Mesenchymal stem cell (in vitro differentiated cells and primary cell): ENCODE results near the gene TOM1L2.

Experiments
- DNase-seq: peaks from one replicate; pipeline ENCODE4 v3.0.0-alpha.2; 2013
- H2AFZ ChIP-seq: one replicate; pipeline ENCODE4 v1.6.1; 2013; ENCODE audit warnings: low read depth, mild to moderate bottlenecking, control low read depth, inconsistent platforms, low read length, moderate library complexity
- H2AK5ac ChIP-seq: 2 replicates; pipeline ENCODE4 v1.6.1; 2013; ENCODE audit warnings: low read length, moderate library complexity, mild to moderate bottlenecking, inconsistent platforms; ENCODE audit not compliant: severe bottlenecking
- H2BK120ac ChIP-seq: one replicate; pipeline ENCODE4 v1.6.1; 2013; ENCODE audit warnings: low read depth, mild to moderate bottlenecking, inconsistent platforms, low read length, moderate library complexity
- H2BK12ac ChIP-seq, 2 experiments: one replicate each; pipeline ENCODE4 v1.6.1; 2013; ENCODE audit warnings: inconsistent platforms in 2 of 2, low read length in 2 of 2, mild to moderate bottlenecking in 2 of 2, moderate library complexity in 2 of 2, control low read depth in 1 of 2
- H2BK15ac ChIP-seq: one replicate; pipeline ENCODE4 v1.6.1; 2013; ENCODE audit warnings: mild to moderate bottlenecking, low read depth, inconsistent platforms; ENCODE audit not compliant: poor library complexity, severe bottlenecking
- H2BK5ac ChIP-seq: 2 replicates; pipeline ENCODE4 v1.6.1; 2013; ENCODE audit warnings: low read depth, mild to moderate bottlenecking, low read length, control low read depth, inconsistent platforms; ENCODE audit not compliant: poor library complexity, severe bottlenecking
- H3K14ac ChIP-seq, 2 experiments: one replicate each; pipeline ENCODE4 v1.6.1; 2013; ENCODE audit warnings: inconsistent platforms in 2 of 2, low read length in 2 of 2, control low read depth in 1 of 2, mild to moderate bottlenecking in 1 of 2, moderate library complexity in 1 of 2
- H3K18ac ChIP-seq, 2 experiments: one replicate each; pipeline ENCODE4 v1.6.1; 2013; ENCODE audit warnings: inconsistent platforms in 2 of 2, low read length in 2 of 2, control low read depth in 1 of 2, low read depth in 1 of 2, mild to moderate bottlenecking in 1 of 2
- H3K23ac ChIP-seq, 2 experiments: one replicate each; pipeline ENCODE4 v1.6.1; 2013; ENCODE audit warnings: inconsistent platforms in 2 of 2, low read length in 2 of 2, mild to moderate bottlenecking in 2 of 2, moderate library complexity in 2 of 2, control low read depth in 1 of 2
- H3K27ac ChIP-seq: 2 replicates; pipeline ENCODE4 v1.5.1; 2013; ENCODE audit warnings: mild to moderate bottlenecking, moderate library complexity, low read length, control low read depth, inconsistent platforms; ENCODE audit not compliant: poor library complexity, severe bottlenecking
- H3K27me3 ChIP-seq, 2 experiments: 2 replicates each; pipeline versions ENCODE4 v1.6.1 to v1.7.0; 2013; ENCODE audit warnings: low read length in 2 of 2, mild to moderate bottlenecking in 2 of 2, moderate library complexity in 2 of 2, control low read depth in 1 of 2, inconsistent platforms in 1 of 2; ENCODE audit not compliant: control insufficient read depth in 1 of 2, insufficient read depth in 1 of 2
- H3K36me3 ChIP-seq, 2 experiments: 2 replicates each; pipeline versions ENCODE4 v1.6.1 to v1.7.0; 2013; ENCODE audit warnings: low read length in 2 of 2, control low read depth in 1 of 2, inconsistent platforms in 1 of 2, low read depth in 1 of 2, mild to moderate bottlenecking in 1 of 2; ENCODE audit not compliant: insufficient read depth in 2 of 2, control insufficient read depth in 1 of 2
- H3K4ac ChIP-seq, 2 experiments: one replicate each; pipeline ENCODE4 v1.6.1; 2013; ENCODE audit warnings: inconsistent platforms in 2 of 2, low read length in 2 of 2, mild to moderate bottlenecking in 2 of 2, moderate library complexity in 2 of 2, control low read depth in 1 of 2, low read depth in 1 of 2
- H3K4me1 ChIP-seq: 2 replicates; pipeline ENCODE4 v1.6.1; 2013; ENCODE audit warnings: low read depth, low read length, control low read depth; ENCODE audit not compliant: control insufficient read depth, insufficient read depth
- H3K4me2 ChIP-seq: 2 replicates; pipeline ENCODE4 v1.6.1; 2013; ENCODE audit warnings: low read length, mild to moderate bottlenecking, inconsistent platforms; ENCODE audit not compliant: poor library complexity, severe bottlenecking
- H3K4me3 ChIP-seq, 2 experiments: 2 replicates each; pipeline versions ENCODE4 v1.5.1 to v1.7.0; 2013; ENCODE audit warnings: low read length in 2 of 2, mild to moderate bottlenecking in 2 of 2, control low read depth in 1 of 2, low read depth in 1 of 2; ENCODE audit not compliant: insufficient read depth in 1 of 2
- H3K79me1 ChIP-seq: replicated peaks from 2 replicates; pipeline ENCODE4 v1.6.1; 2013; ENCODE audit warnings: mild to moderate bottlenecking, control low read depth, low read length, inconsistent platforms; ENCODE audit not compliant: poor library complexity, severe bottlenecking
- H3K9ac ChIP-seq: 2 replicates; pipeline ENCODE4 v1.7.0; 2013; ENCODE audit warnings: mild to moderate bottlenecking, low read length, moderate library complexity
- H3K9me3 ChIP-seq: 2 replicates; pipeline ENCODE4 v1.7.0; 2013; ENCODE audit warnings: mild to moderate bottlenecking, low read length; ENCODE audit not compliant: control insufficient read depth
- H4K8ac ChIP-seq: one replicate; pipeline ENCODE4 v1.6.1; 2013; ENCODE audit warnings: inconsistent platforms, mild to moderate bottlenecking, low read length, moderate library complexity
- H4K91ac ChIP-seq: one replicate; pipeline ENCODE4 v1.6.1; 2013; ENCODE audit warnings: mild to moderate bottlenecking, low read length, inconsistent platforms
- WGBS: methylation state at CpG from one replicate; pipeline ENCODE4 v1.1.7; 2013; ENCODE audit warnings: mixed read lengths; 5-methylcytosine and 5-hydroxymethylcytosine counted together

Gene TOM1L2

GRCh38 chr17:17820463-17821158 is 151.6 kb downstream of the TOM1L2 start:
- Histone ChIP-seq H4K91ac (peak overlapping the region; percentile 41), H3K27ac (no peak overlapping the region), H2AFZ (no peak overlapping the region)

GRCh38 chr17:17820046-17820445 is 152.2 kb downstream of the TOM1L2 start:
- peak overlapping the region in 1 of 2 experiments; percentile 20 for H3K4ac ChIP-seq
- peaks cover 55% of the 10 kb centered on the region for H3K4me1 ChIP-seq
- no peak for DNase-seq
- peaks cover 41% of the 10 kb centered on the region for H3K79me1 ChIP-seq
- no peak overlapping the region for H2AFZ ChIP-seq
- no peaks in the 10 kb centered on the region for H3K9me3 ChIP-seq
- H4K8ac ChIP-seq = peak overlapping the region; percentile 19
- peak overlapping the region; percentile 37 to 61 for H3K18ac ChIP-seq
- no peak overlapping the region for H2BK120ac ChIP-seq
- peak overlapping the region in 1 of 2 experiments; percentile 79 for H3K14ac ChIP-seq
- no peak overlapping the region for H2BK15ac ChIP-seq
- H3K27ac ChIP-seq = no peak overlapping the region
- H3K27me3 ChIP-seq = no peaks in the 10 kb centered on the region
- H2BK12ac ChIP-seq = peak overlapping the region in 1 of 2 experiments; percentile 52
- no peak overlapping the region for H2AK5ac ChIP-seq
- peaks cover 52 to 60% of the 10 kb centered on the region in 2 experiments for H3K36me3 ChIP-seq
- H3K9ac ChIP-seq = peak overlapping the region; percentile 54
- H3K4me3 ChIP-seq = no peak overlapping the region
- peak overlapping the region; percentile 25 for H4K91ac ChIP-seq
- H3K23ac ChIP-seq = no peak overlapping the region
- no peak overlapping the region for H3K4me2 ChIP-seq
- H2BK5ac ChIP-seq = no peak overlapping the region
- WGBS = over 99% methylated on average over 7 of the region's 10 CpGs

More at GRCh38 chr17:17820463-17821158, 151.6 kb downstream of the TOM1L2 start:
- Histone ChIP-seq H3K9me3 (no peaks in the 10 kb centered on the region), H2BK12ac (peak overlapping the region in 1 of 2 experiments; percentile 52), H3K4me1 (peaks cover 55% of the 10 kb centered on the region), H3K4me3 (peak overlapping the region in 1 of 2 experiments; percentile 94), H2BK120ac (no peak overlapping the region), H3K23ac (no peak overlapping the region), H3K9ac (peak overlapping the region; percentile 54), H3K27me3 (no peaks in the 10 kb centered on the region), H2AK5ac (no peak overlapping the region), H3K79me1 (peaks cover 41% of the 10 kb centered on the region), H3K4ac (peak overlapping the region in 1 of 2 experiments; percentile 20), H2BK5ac (no peak overlapping the region), H3K36me3 (peaks cover 47 to 54% of the 10 kb centered on the region in 2 experiments), H3K4me2 (no peak overlapping the region), H4K8ac (peak overlapping the region; percentile 19), H3K14ac (peak overlapping the region in 1 of 2 experiments; percentile 79), H2BK15ac (peak overlapping the region; percentile 17), H3K18ac (peak overlapping the region; percentile 37 to 61)
- peak; percentile 23 for DNase-seq
- 96% methylated on average over 6 of the region's 7 CpGs for WGBS

GRCh38 chr17:17819561-17819995 is 152.6 kb downstream of the TOM1L2 start:
- Histone ChIP-seq H4K91ac (no peak overlapping the region), H2BK12ac (peak overlapping the region in 1 of 2 experiments; percentile 60), H3K4ac (no peak overlapping the region), H2BK120ac (no peak overlapping the region), H3K79me1 (peaks cover 36% of the 10 kb centered on the region), H3K27me3 (no peaks in the 10 kb centered on the region), H3K36me3 (peaks cover 57 to 65% of the 10 kb centered on the region in 2 experiments), H3K4me1 (peaks cover 51% of the 10 kb centered on the region), H3K18ac (peak overlapping the region in 1 of 2 experiments; percentile 6), H2AK5ac (no peak overlapping the region), H3K27ac (no peak overlapping the region), H4K8ac (no peak overlapping the region), H2AFZ (no peak overlapping the region), H2BK15ac (no peak overlapping the region), H3K4me3 (no peak overlapping the region), H3K9me3 (no peaks in the 10 kb centered on the region), H3K4me2 (no peak overlapping the region), H3K14ac (no peak overlapping the region), H3K9ac (no peak overlapping the region), H2BK5ac (no peak overlapping the region), H3K23ac (no peak overlapping the region)
- WGBS = 65% methylated on average over 12 of the region's 12 CpGs
- DNase-seq = peak; percentile 94

- Histone ChIP-seq H2BK12ac (peak overlapping the region in 1 of 2 experiments; percentile 60), H3K23ac (no peak overlapping the region), H3K4me1 (peaks cover 46% of the 10 kb centered on the region), H3K27me3 (no peaks in the 10 kb centered on the region), H2BK120ac (no peak overlapping the region), H3K4ac (no peak overlapping the region), H3K9me3 (no peaks in the 10 kb centered on the region), H3K18ac (peak overlapping the region in 1 of 2 experiments; percentile 75), H2BK15ac (no peak overlapping the region), H2AK5ac (no peak overlapping the region), H3K79me1 (peaks cover 33% of the 10 kb centered on the region), H3K9ac (no peak overlapping the region), H3K36me3 (peaks cover 62 to 69% of the 10 kb centered on the region in 2 experiments), H2BK5ac (no peak overlapping the region), H3K4me2 (no peak overlapping the region), H2AFZ (no peak overlapping the region), H4K8ac (no peak overlapping the region), H3K4me3 (no peak overlapping the region), H3K27ac (no peak overlapping the region), H3K14ac (no peak overlapping the region), H4K91ac (no peak overlapping the region)
- no peak for DNase-seq
- 98% methylated on average over 11 of the region's 12 CpGs for WGBS
Observed at GRCh38 chr17:17819111-17819510, 153.1 kb downstream of the TOM1L2 start.
